ENCODE data around the gene ELAVL3. TPM values are rescaled to one million over a fixed set of nuclear protein-coding genes. Genes with fewer than 3 reads are reported as not detected.

The ELAVL3 gene
- total RNA-seq, 1 experiment from 2014 or later: 1.2 TPM

GRCh38 chr19:11420429-11421370 is 60.1 kb downstream of the ELAVL3 start:
- Histone ChIP-seq H3K18ac (ENCODE audit: insufficient read length, low read depth, low read length) (no peak overlapping the region), H2BK15ac (ENCODE audit: low read depth, low read length) (no peak overlapping the region), H3K14ac (ENCODE audit: insufficient read depth, low read length) (no peak overlapping the region), H3K79me2 (ENCODE audit: insufficient read depth, low read length) (no peaks in the 10 kb centered on the region), H2BK20ac (ENCODE audit: low read depth, low read length, poor library complexity, severe bottlenecking) (no peak overlapping the region), H2AFZ (ENCODE audit: low read length) (no peak overlapping the region), H2BK12ac (ENCODE audit: insufficient read length, low read depth, low read length) (no peak overlapping the region), H4K8ac (replicated peaks; ENCODE audit: insufficient read length, low read depth, low read length) (no peak overlapping the region), H3K79me1 (ENCODE audit: insufficient read depth, low read depth, low read length, poor library complexity, severe bottlenecking) (no peaks in the 10 kb centered on the region), H4K5ac (ENCODE audit: insufficient read length, low read depth, low read length) (no peak overlapping the region), H3K27me3 (ENCODE audit: insufficient read depth, low read length) (no peaks in the 10 kb centered on the region; the same call in 1 of the 2 replicates), H3T11ph (ENCODE audit: low read length) (no peak overlapping the region), H2BK120ac (ENCODE audit: low read depth, low read length, poor library complexity, severe bottlenecking) (no peak overlapping the region), H2AK5ac (ENCODE audit: insufficient read length, low read length) (no peak overlapping the region), H3K4ac (ENCODE audit: low read depth, low read length) (no peak overlapping the region), H4K20me1 (ENCODE audit: control insufficient read depth, insufficient read depth, insufficient read length) (no peaks in the 10 kb centered on the region), H3K4me1 (ENCODE audit: insufficient read depth, low read length) (no peaks in the 10 kb centered on the region), H3K9ac (ENCODE audit: extremely low read depth, insufficient read length, low read length) (no peak overlapping the region), H3K23ac (ENCODE audit: insufficient read length, low read depth, low read length) (no peak overlapping the region), H3K56ac (ENCODE audit: insufficient read length, low read depth, low read length) (no peak overlapping the region), H4K91ac (ENCODE audit: insufficient read length, low read depth, low read length) (no peak overlapping the region), H3K4me2 (ENCODE audit: insufficient read depth, insufficient read length, low read length) (peak overlapping the region; percentile 72), H2BK5ac (ENCODE audit: insufficient read length, low read length) (no peak overlapping the region), H3K9me3 (ENCODE audit: control insufficient read depth, low read depth, low read length) (no peaks in the 10 kb centered on the region), H3K23me2 (ENCODE audit: insufficient read length, low read depth, low read length, poor library complexity, severe bottlenecking) (peaks cover 32% of the 10 kb centered on the region), H3K27ac (ENCODE audit: insufficient read length, low read depth, low read length) (no peak overlapping the region)
- TF ChIP-seq, protein P1, sequence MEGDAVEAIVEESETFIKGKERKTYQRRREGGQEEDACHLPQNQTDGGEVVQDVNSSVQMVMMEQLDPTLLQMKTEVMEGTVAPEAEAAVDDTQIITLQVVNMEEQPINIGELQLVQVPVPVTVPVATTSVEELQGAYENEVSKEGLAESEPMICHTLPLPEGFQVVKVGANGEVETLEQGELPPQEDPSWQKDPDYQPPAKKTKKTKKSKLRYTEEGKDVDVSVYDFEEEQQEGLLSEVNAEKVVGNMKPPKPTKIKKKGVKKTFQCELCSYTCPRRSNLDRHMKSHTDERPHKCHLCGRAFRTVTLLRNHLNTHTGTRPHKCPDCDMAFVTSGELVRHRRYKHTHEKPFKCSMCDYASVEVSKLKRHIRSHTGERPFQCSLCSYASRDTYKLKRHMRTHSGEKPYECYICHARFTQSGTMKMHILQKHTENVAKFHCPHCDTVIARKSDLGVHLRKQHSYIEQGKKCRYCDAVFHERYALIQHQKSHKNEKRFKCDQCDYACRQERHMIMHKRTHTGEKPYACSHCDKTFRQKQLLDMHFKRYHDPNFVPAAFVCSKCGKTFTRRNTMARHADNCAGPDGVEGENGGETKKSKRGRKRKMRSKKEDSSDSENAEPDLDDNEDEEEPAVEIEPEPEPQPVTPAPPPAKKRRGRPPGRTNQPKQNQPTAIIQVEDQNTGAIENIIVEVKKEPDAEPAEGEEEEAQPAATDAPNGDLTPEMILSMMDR (conservative IDR thresholded peaks at IDR 0.05): no peak
- Mint-ChIP-seq H3K27ac (no peak overlapping the region), H3K4me3 (peak overlapping the region; percentile 69 to 92), H3K36me3 (ENCODE audit: insufficient read depth in 1 of 3, low read depth in 3 of 3) (peaks cover 0 to 7% (median 5%) of the 10 kb centered on the region in 3 experiments; a peak in 3 of 7 replicates), H3K27me3 (ENCODE audit: low read depth) (peaks cover 27% of the 10 kb centered on the region), H3K9me3 (no peaks in the 10 kb centered on the region; a peak in 2 of 5 replicates), H3K4me1 (peaks cover 23 to 28% of the 10 kb centered on the region in 2 experiments)
- WGBS (ENCODE audit: extremely low coverage, insufficient read length, low lambda C conversion rate): no CpG with 5 or more reads among the region's 46 CpGs
- DNase-seq: peak; percentile 79
